Erythroblast (primary cell): ENCODE measurements around the gene IL1R2.

Experiments
- GATA1 ChIP-seq: IDR thresholded peaks from 2 replicates; pipeline ENCODE4 v1.6.1; 2011; ENCODE audit warnings: low read depth, mild to moderate bottlenecking, control low read depth, low read length, moderate library complexity
- POLR2A ChIP-seq: IDR thresholded peaks from 2 replicates; pipeline ENCODE4 v1.6.1; 2011; ENCODE audit warnings: mild to moderate bottlenecking, low read length

- TF ChIP-seq POLR2A = no peak
- no peak for TF ChIP-seq GATA1
Observed at GRCh38 chr2:102062802-102063201, 71.0 kb downstream of the IL1R2 start.
